ENCODE measurements around the gene FAM240A.

The FAM240A gene

GRCh38 chr3:46675426-46675825 lies 63.1 kb downstream of the FAM240A start:
- DNase-seq (ENCODE audit: low spot score), result no peak

Data from germinal center (tissue), 1 donor.